ENCODE results near the gene CCL18.

DNA sequence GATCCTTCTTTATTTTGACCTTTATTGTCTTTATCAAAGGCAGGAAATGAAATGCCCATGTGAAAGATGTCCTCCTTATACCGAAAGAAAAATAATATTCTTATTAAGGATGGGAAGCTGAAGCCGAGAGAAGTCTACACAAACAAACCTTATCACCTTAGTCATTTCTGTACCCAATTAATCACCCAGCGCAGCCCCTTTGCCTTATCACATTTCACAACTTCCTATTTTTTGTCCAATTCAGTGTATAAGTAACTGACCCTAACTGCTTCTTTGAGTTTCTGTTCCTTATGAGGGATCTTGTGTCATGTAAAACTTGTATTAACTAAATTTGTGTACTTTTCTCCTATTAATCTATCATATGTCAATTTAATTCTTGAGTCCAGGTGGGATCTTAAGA, 29.9 kb upstream of the CCL18 start:
- TF ChIP-seq CTCF (IDR thresholded peaks at IDR 0.05) (no peak), EZH2 (IDR thresholded peaks at IDR 0.05; ENCODE audit: borderline replicate concordance, insufficient read depth, low read depth, low read length, poor library complexity, severe bottlenecking) (no peak)

All from B cell (primary cell).